HCT116 (cell line): Measurements from ENCODE around the gene PRDM11.

Source experiments
- CEBPB ChIP-seq: IDR thresholded peaks from 2 replicates; pipeline ENCODE4 v1.6.1; 2012; ENCODE audit warnings: low read depth
- EZH2phosphoT487 ChIP-seq: fragments of 200-600 bp; IDR thresholded peaks from 2 replicates; pipeline ENCODE4 v1.6.1; 2018; ENCODE audit warnings: antibody characterized with exemption, borderline replicate concordance
- POLR2AphosphoS5 ChIP-seq: IDR thresholded peaks from 2 replicates; pipeline ENCODE4 v1.6.1; 2011; ENCODE audit warnings: mild to moderate bottlenecking, low read depth, low read length, moderate library complexity
- YY1 ChIP-seq: IDR thresholded peaks from 2 replicates; pipeline ENCODE4 v1.6.1; 2011; ENCODE audit warnings: low read length, low read depth, moderate library complexity, mild to moderate bottlenecking; ENCODE audit not compliant: insufficient replicate concordance; ENCODE audit errors: extremely low read depth
- ZFX ChIP-seq: fragments of 450-650 bp; IDR thresholded peaks from 2 replicates; pipeline ENCODE4 v1.6.1; 2017
- TF ChIP-seq, protein P1 (sequence below), 3 experiments: fragments of 200-600 bp in 1 of 3; sonication (generic) in 1 of 3; IDR thresholded peaks in 2 of 3; conservative IDR thresholded peaks in 1 of 3; 2 replicates each; pipeline ENCODE4 v1.5.1; 2012 to 2017; ENCODE audit warnings: low read depth in 2 of 3, low read length in 2 of 3, antibody characterized with exemption in 1 of 3, borderline replicate concordance in 1 of 3, control low read depth in 1 of 3, mild to moderate bottlenecking in 1 of 3, mixed read lengths in 1 of 3, mixed run types in 1 of 3, moderate library complexity in 1 of 3; ENCODE audit not compliant: insufficient read depth in 1 of 3

DNA sequence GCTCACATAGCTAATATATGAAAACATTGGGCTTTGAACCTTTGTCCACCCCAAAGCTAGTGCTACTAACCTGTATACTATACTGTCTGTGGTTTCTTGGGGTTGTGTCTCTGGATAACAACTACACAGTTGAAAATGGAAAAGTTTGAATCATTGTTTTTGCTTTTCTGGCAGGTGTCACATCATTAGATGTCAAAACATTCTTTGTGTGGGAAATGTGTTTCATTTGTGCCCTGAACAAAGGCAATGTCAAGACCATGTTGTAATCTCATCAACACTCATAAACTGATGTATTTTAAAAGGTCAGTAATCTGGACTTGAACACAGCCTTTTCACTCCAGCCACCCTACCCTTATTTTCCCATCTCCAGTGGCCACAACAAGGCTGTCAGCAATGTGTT lies 123.2 kb downstream of the PRDM11 start:
- TF ChIP-seq ZFX (no peak), CEBPB (no peak), POLR2AphosphoS5 (no peak), EZH2phosphoT487 (no peak), YY1 (no peak)
- TF ChIP-seq, protein P1, sequence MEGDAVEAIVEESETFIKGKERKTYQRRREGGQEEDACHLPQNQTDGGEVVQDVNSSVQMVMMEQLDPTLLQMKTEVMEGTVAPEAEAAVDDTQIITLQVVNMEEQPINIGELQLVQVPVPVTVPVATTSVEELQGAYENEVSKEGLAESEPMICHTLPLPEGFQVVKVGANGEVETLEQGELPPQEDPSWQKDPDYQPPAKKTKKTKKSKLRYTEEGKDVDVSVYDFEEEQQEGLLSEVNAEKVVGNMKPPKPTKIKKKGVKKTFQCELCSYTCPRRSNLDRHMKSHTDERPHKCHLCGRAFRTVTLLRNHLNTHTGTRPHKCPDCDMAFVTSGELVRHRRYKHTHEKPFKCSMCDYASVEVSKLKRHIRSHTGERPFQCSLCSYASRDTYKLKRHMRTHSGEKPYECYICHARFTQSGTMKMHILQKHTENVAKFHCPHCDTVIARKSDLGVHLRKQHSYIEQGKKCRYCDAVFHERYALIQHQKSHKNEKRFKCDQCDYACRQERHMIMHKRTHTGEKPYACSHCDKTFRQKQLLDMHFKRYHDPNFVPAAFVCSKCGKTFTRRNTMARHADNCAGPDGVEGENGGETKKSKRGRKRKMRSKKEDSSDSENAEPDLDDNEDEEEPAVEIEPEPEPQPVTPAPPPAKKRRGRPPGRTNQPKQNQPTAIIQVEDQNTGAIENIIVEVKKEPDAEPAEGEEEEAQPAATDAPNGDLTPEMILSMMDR (IDR thresholded peaks at IDR 0.05 in 2 of 3, conservative IDR thresholded peaks at IDR 0.05 in 1 of 3; ENCODE audit: borderline replicate concordance in 1 of 3, insufficient read depth in 1 of 3, low read depth in 2 of 3, low read length in 2 of 3), result no peak
